Ovary (tissue), 9 donors: ENCODE measurements around the gene ITGB3BP. TPM values are rescaled to one million over a fixed set of nuclear protein-coding genes. Genes with fewer than 3 reads are reported as not detected.

Source experiments
- DNase-seq, 5 donors: peaks; one replicate each; pipeline ENCODE4 v3.0.0-alpha.2; 2019 to 2020
- H3K27ac ChIP-seq, 2 donors: fragments of 200-600 bp; one replicate each; pipeline versions ENCODE4 v1.5.1 to v1.8.0; 2019 to 2022
- H3K27me3 ChIP-seq: fragments of 200-600 bp; one replicate; pipeline ENCODE4 v1.8.0; 2022
- H3K36me3 ChIP-seq: fragments of 200-600 bp; sonication (generic); one replicate; pipeline ENCODE4 v1.5.1; 2019
- H3K4me1 ChIP-seq: one replicate; pipeline ENCODE4 v1.8.1; 2013; ENCODE audit warnings: mild to moderate bottlenecking, moderate library complexity; ENCODE audit not compliant: insufficient read depth
- H3K4me3 ChIP-seq: fragments of 200-600 bp; sonication (generic); one replicate; pipeline ENCODE4 v1.5.1; 2017
- H3K9me3 ChIP-seq, 2 donors: fragments of 200-600 bp in 1 of 2; sonication (generic) in 1 of 2; one replicate each; pipeline versions ENCODE4 v1.5.1 to v1.8.1; 2013 to 2019; ENCODE audit warnings: mild to moderate bottlenecking in 1 of 2, moderate library complexity in 1 of 2
- CTCF ChIP-seq, 3 donors: fragments of 450-650 bp in 2 of 3; fragments of 200-600 bp in 1 of 3; IDR thresholded peaks; one replicate each; pipeline versions ENCODE4 v1.5.1 to v1.8.0; 2016 to 2022; ENCODE audit warnings: antibody characterized with exemption in 3 of 3, mild to moderate bottlenecking in 1 of 3
- EP300 ChIP-seq: sonication (generic); formaldehyde crosslinking; IDR thresholded peaks from one replicate; pipeline ENCODE4 v1.6.1; 2017; ENCODE audit warnings: antibody characterized with exemption
- POLR2A ChIP-seq: fragments of 450-650 bp; IDR thresholded peaks from one replicate; pipeline ENCODE4 v1.6.1; 2017; ENCODE audit warnings: antibody characterized with exemption, mild to moderate bottlenecking, moderate library complexity
- WGBS, 3 donors: extraction: QIAGEN DNeasy Blood & Tissue Kit in 1 of 3; methylation state at CpG; one replicate each; pipeline versions ENCODE4 v1.1.5 to v1.1.7; 2013 to 2017; 5-methylcytosine and 5-hydroxymethylcytosine counted together
- intact Hi-C, 4 donors: fragments of 100-400 bp; cut with DNase I; formaldehyde crosslinking; loops; one replicate each; pipeline versions ENCODE4 v1.11.0 to v1.15.1; 2022 to 2023
- polyA plus RNA-seq, 2 donors: library from polyadenylated mRNA; stranded (reverse); fragments of 200-250 nt in 1 of 2; fragments of 350-450 nt in 1 of 2; fragmentation: Illumina TruSeq in 1 of 2; extraction: RNeasy Lipid Tissue Mini Kit (QIAGEN cat#74804) in 1 of 2; gene quantifications; one replicate each; pipeline ENCODE4 v1.2.3, GENCODE V29; 2013 to 2014
- total RNA-seq, 7 donors: library from RNA; depleted of rRNA in 2 of 7; stranded (reverse); fragments of >200 nt in 2 of 7; fragmentation: NEBNext Ultra II Directional in 3 of 7; extraction: Animal tissue kit (Norgen Biotek cat#: 25700) in 3 of 7; gene quantifications; one replicate each; pipeline versions ENCODE4 v1.1.0 to v1.2.4, GENCODE V29; 2016 to 2023
- donor health status: DM: no; HTN: no; CAD: no; lungs with moderate emphysema.
- donor health status: DM: no; HTN: no; CAD: no.
- donor health status: Bipolar disorder and iron deficiency.
- donor health status: DM: yes; HTN: yes; CAD: no.
- donor health status: DM: no; HTN: no; CAD: no.
- donor health status: DM: yes; HTN: yes; CAD: no.

ITGB3BP gene
- total and polyA plus RNA-seq, 9 donors, result 10.7 to 32.1 (median 22.3) TPM

GRCh38 chr1:63537940-63538339 lies 14.9 kb upstream of the ITGB3BP start:
- no peak for TF ChIP-seq EP300
- TF ChIP-seq CTCF (IDR thresholded peaks at IDR 0.05), result no peak
- H3K27me3 ChIP-seq, result no peaks in the 10 kb centered on the region
- H3K9me3 ChIP-seq, result no peaks in the 10 kb centered on the region
- H3K4me1 ChIP-seq, result no peaks in the 10 kb centered on the region
- H3K36me3 ChIP-seq, result no peaks in the 10 kb centered on the region
- no peak for DNase-seq
- H3K27ac ChIP-seq, result no peak overlapping the region
- WGBS, 3 donors, result 65 to 68% (median 68%) methylated on average over 1 of the region's 1 CpG
- no peak overlapping the region for H3K4me3 ChIP-seq
- intact Hi-C loops, result no loop called here

GRCh38 chr1:63537006-63537405 lies 14.0 kb upstream of the ITGB3BP start:
- no peak overlapping the region for H3K4me3 ChIP-seq
- TF ChIP-seq CTCF (IDR thresholded peaks at IDR 0.05) (no peak), EP300 (no peak), POLR2A (no peak)
- intact Hi-C loops, result no loop called here
- no peak for DNase-seq
- no peaks in the 10 kb centered on the region for H3K36me3 ChIP-seq
- no peaks in the 10 kb centered on the region for H3K4me1 ChIP-seq
- no peaks in the 10 kb centered on the region for H3K9me3 ChIP-seq
- no peak overlapping the region for H3K27ac ChIP-seq
- H3K27me3 ChIP-seq, result no peaks in the 10 kb centered on the region
- WGBS, 3 donors, result 82 to 88% (median 84%) methylated on average over 2 of the region's 2 CpGs

- Histone ChIP-seq H3K36me3 (no peaks in the 10 kb centered on the region), H3K4me1 (no peaks in the 10 kb centered on the region), H3K27ac (no peak overlapping the region), H3K9me3 (no peaks in the 10 kb centered on the region), H3K4me3 (no peak overlapping the region), H3K27me3 (no peaks in the 10 kb centered on the region)
- intact Hi-C loops, result no loop called here
- no peak for DNase-seq
- TF ChIP-seq POLR2A (no peak), EP300 (no peak), CTCF (IDR thresholded peaks at IDR 0.05) (no peak)
These were observed 11.4 kb upstream of the ITGB3BP start for GRCh38 chr1:63534406-63534805.

- Histone ChIP-seq H3K4me1 (no peaks in the 10 kb centered on the region), H3K27ac (no peak overlapping the region), H3K4me3 (no peak overlapping the region), H3K27me3 (no peaks in the 10 kb centered on the region), H3K9me3 (no peaks in the 10 kb centered on the region), H3K36me3 (no peaks in the 10 kb centered on the region)
- DNase-seq, result no peak
- intact Hi-C loops, result no loop called here
- TF ChIP-seq CTCF (IDR thresholded peaks at IDR 0.05) (no peak), EP300 (no peak), POLR2A (no peak)
- 93 to 95% (median 95%) methylated on average over 1 of the region's 1 CpG for WGBS, 3 donors
These were observed 10.9 kb upstream of the ITGB3BP start for GRCh38 chr1:63533931-63534330.

GRCh38 chr1:63532727-63533126 lies 9.7 kb upstream of the ITGB3BP start:
- Histone ChIP-seq H3K36me3 (no peaks in the 10 kb centered on the region), H3K27me3 (no peaks in the 10 kb centered on the region), H3K4me3 (no peak overlapping the region), H3K27ac (no peak overlapping the region), H3K4me1 (no peaks in the 10 kb centered on the region), H3K9me3 (no peaks in the 10 kb centered on the region)
- intact Hi-C loops, result no loop called here
- DNase-seq, result no peak
- TF ChIP-seq CTCF (IDR thresholded peaks at IDR 0.05) (no peak), EP300 (no peak), POLR2A (no peak)
- WGBS, 3 donors, result 82 to 85% (median 82%) methylated on average over 1 of the region's 1 CpG
